ENCODE results near the gene NMT1. TPM values are rescaled to one million over a fixed set of nuclear protein-coding genes. Genes with fewer than 3 reads are reported as not detected.

The NMT1 gene
- total RNA-seq, 1 donor from 2014 or later = 69.4 TPM

- no peak for DNase-seq
Measured at GRCh38 chr17:45086391-45086790, 25.3 kb downstream of the NMT1 start.

- DNase-seq = no peak
Measured at GRCh38 chr17:45086865-45087503, 25.9 kb downstream of the NMT1 start.

- no peak for DNase-seq
Measured at GRCh38 chr17:45087504-45087975, 26.4 kb downstream of the NMT1 start.

- no peak for DNase-seq
Measured at GRCh38 chr17:45087978-45088377, 26.9 kb downstream of the NMT1 start.

- DNase-seq = no peak
Measured at GRCh38 chr17:45088741-45089140, 27.6 kb downstream of the NMT1 start.

- DNase-seq = no peak
Measured at GRCh38 chr17:45090711-45091110, 29.6 kb downstream of the NMT1 start.

GRCh38 chr17:45091778-45092425, 30.8 kb downstream of the NMT1 start:
- DNase-seq = peak; percentile 27

GRCh38 chr17:45092911-45093430, 31.9 kb downstream of the NMT1 start:
- DNase-seq = peak; percentile 98

- DNase-seq = peak; percentile 26
Measured at GRCh38 chr17:45093444-45094110, 32.5 kb downstream of the NMT1 start.

GRCh38 chr17:45096141-45096540, 35.0 kb downstream of the NMT1 start:
- peak; percentile 73 for DNase-seq

GRCh38 chr17:45096926-45097325, 35.8 kb downstream of the NMT1 start:
- no peak for DNase-seq

GRCh38 chr17:45098081-45098868, 37.2 kb downstream of the NMT1 start:
- no peak for DNase-seq

- peak; percentile 88 for DNase-seq
Measured at GRCh38 chr17:45098869-45099616, 37.9 kb downstream of the NMT1 start.

- no peak for DNase-seq
Measured at GRCh38 chr17:45101546-45101882, 40.4 kb downstream of the NMT1 start.

GRCh38 chr17:45101883-45102811, 41.0 kb downstream of the NMT1 start:
- no peak for DNase-seq

GRCh38 chr17:45102856-45103255, 41.7 kb downstream of the NMT1 start:
- no peak for DNase-seq

GRCh38 chr17:45103269-45103795, 42.2 kb downstream of the NMT1 start:
- DNase-seq = no peak

- no peak for DNase-seq
Measured at GRCh38 chr17:45104029-45104428, 42.9 kb downstream of the NMT1 start.

- DNase-seq = no peak
Measured at GRCh38 chr17:45104497-45104896, 43.4 kb downstream of the NMT1 start.

GRCh38 chr17:45104907-45105624, 43.9 kb downstream of the NMT1 start:
- no peak for DNase-seq
